ENCODE results near the gene PIAS2. TPM values are rescaled to one million over a fixed set of nuclear protein-coding genes. Genes with fewer than 3 reads are reported as not detected.

PIAS2 gene, protein sequence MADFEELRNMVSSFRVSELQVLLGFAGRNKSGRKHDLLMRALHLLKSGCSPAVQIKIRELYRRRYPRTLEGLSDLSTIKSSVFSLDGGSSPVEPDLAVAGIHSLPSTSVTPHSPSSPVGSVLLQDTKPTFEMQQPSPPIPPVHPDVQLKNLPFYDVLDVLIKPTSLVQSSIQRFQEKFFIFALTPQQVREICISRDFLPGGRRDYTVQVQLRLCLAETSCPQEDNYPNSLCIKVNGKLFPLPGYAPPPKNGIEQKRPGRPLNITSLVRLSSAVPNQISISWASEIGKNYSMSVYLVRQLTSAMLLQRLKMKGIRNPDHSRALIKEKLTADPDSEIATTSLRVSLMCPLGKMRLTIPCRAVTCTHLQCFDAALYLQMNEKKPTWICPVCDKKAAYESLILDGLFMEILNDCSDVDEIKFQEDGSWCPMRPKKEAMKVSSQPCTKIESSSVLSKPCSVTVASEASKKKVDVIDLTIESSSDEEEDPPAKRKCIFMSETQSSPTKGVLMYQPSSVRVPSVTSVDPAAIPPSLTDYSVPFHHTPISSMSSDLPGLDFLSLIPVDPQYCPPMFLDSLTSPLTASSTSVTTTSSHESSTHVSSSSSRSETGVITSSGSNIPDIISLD
- total RNA-seq: 34.3 and 36.9 TPM in 2 replicates

DNA sequence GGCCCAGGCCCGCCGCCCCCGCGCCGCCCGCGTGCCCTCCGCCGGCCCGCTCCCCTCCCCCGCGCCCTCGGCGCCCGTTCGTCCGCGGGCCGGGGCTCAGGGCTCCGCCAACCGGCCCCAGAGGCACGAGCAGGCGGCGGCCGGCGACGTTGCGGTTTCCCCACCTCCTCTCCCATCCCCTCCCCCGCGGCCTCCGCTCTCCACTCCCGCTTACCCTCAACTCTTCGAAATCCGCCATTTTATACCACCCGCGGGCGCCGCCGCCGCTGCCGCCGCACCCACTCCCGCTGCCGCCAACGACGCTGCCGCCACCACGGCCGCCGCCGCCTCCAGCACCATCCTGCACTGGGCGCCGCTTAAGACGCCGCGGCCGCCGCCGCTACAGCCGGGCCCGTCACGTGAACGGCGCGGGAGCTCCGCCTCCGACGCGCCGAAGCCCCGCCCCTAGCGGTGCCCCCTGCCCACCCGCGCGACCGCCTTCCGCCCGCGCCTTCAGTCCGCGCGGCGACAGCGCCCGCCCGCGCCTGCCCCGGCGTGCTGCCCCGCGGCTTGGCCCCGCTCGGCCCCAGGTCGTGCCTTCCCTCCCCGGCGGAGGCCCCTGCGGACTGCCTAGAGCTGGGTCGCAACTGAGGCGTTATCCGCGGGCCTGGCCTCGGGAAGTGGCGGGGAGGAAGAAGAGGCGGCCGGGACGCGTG is at the start of gene PIAS2, which contains the start of gene KATNAL2:
Gene PIAS2 (minus strand): TSS at position 400 of the 695 bp plus-strand sequence. CDS start 162 bp downstream, at position 238.
Gene KATNAL2 (plus strand): TSS at position 495 of the 695 bp plus-strand sequence. CDS start 29,271 bp downstream, outside the sequence.

DNA sequence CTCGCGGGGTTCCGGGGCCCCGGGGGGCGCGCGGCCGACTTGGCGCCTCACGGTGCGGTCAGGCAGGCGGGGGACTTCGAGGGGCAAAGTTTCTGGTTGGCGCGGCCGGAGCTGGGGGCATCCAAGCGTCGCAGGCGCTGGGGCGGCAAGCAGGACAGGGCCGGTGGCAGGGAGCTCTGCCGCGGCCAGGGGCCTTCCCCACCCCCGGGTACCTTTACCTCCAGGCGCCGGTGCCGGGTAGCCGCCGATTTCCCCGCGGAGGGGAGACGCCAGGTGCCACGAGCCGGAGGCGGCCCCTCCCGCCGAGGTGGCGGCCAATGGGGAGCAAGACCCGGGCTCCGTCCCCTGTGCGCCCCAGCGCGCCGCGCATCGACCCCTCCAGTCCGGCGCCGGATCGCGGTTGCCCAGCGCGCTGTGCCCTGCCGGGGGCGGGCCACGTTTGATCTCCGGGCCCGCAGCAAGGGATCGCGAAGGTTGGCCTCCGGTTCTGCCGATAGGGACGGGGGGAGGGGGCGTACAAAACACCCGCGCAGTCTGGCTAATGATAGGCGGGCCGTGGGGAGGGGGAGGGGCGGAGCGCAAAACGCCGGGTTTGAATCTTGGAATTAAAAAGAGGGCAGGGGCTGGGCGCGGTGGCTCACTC is 160.6 kb downstream of the PIAS2 start, which contains the start of gene ST8SIA5:
Gene ST8SIA5 (minus strand): TSS at position 495 of the 643 bp plus-strand sequence. CDS start 545 bp downstream, outside the sequence.

Other genes with a start within 250 kb of the PIAS2 start
- 0.13 and 0.14 TPM in 2 replicates for gene ST8SIA5, start 160.5 kb downstream of the PIAS2 start, total RNA-seq
- gene KATNAL2, start 95 bp upstream of the PIAS2 start, total RNA-seq: 1.2 and 3.0 TPM in 2 replicates
- not detected in 2 replicates for gene ELOA2, start 118.1 kb upstream of the PIAS2 start, total RNA-seq
- gene HDHD2, start 233.0 kb upstream of the PIAS2 start, total RNA-seq: 12.9 and 16.9 TPM in 2 replicates